ENCODE measurements around the gene PRMT7.

Gene PRMT7

GRCh38 chr16:68366062-68366461 lies 55.2 kb downstream of the PRMT7 start:
- Histone ChIP-seq H3K79me1 (ENCODE audit: low read length) (no peaks in the 10 kb centered on the region), H3K9ac (ENCODE audit: low read length) (no peak overlapping the region), H2BK120ac (ENCODE audit: insufficient read depth, low read length, poor library complexity) (no peak overlapping the region), H3K18ac (ENCODE audit: low read length) (no peak overlapping the region), H4K12ac (ENCODE audit: low read depth, low read length) (no peak overlapping the region), H3K14ac (ENCODE audit: low read length) (no peak overlapping the region), H3K4me1 (ENCODE audit: control insufficient read depth in 1 of 2, insufficient read depth in 2 of 2, low read length in 2 of 2) (peaks cover 6 to 7% of the 10 kb centered on the region in 2 experiments), H3K9me3 (ENCODE audit: insufficient read depth, low read depth, low read length) (peaks cover 2% of the 10 kb centered on the region), H3K79me2 (ENCODE audit: control insufficient read depth, insufficient read depth, low read length, poor library complexity) (no peaks in the 10 kb centered on the region), H3K4me3 (ENCODE audit: low read depth, low read length) (no peak overlapping the region), H2AK5ac (ENCODE audit: low read length) (no peak overlapping the region), H4K91ac (ENCODE audit: low read depth, low read length) (no peak overlapping the region), H2BK12ac (ENCODE audit: low read length) (no peak overlapping the region), H3K27ac (ENCODE audit: low read depth, low read length) (no peak overlapping the region), H2BK5ac (ENCODE audit: low read depth, low read length, poor library complexity) (no peak overlapping the region), H3K4ac (ENCODE audit: low read depth, low read length) (no peak overlapping the region), H3K4me2 (ENCODE audit: low read length) (no peak overlapping the region), H3K23ac (ENCODE audit: low read length) (no peak overlapping the region), H3K27me3 (ENCODE audit: insufficient read depth, low read length) (no peaks in the 10 kb centered on the region), H3K36me3 (ENCODE audit: control insufficient read depth in 1 of 2, insufficient read depth in 2 of 2, low read length in 2 of 2) (no peaks in the 10 kb centered on the region), H4K8ac (ENCODE audit: low read depth, low read length) (no peak overlapping the region), H2AFZ (ENCODE audit: insufficient read depth, low read length, poor library complexity) (no peak overlapping the region)
- DNase-seq = no peak
- WGBS (ENCODE audit: extremely low coverage, insufficient coverage, insufficient read length) = no CpG with 5 or more reads among the region's 8 CpGs

GRCh38 chr16:68367030-68367429 lies 56.2 kb downstream of the PRMT7 start:
- no peak overlapping the region for H3K23ac ChIP-seq (ENCODE audit: low read length)
- peaks cover 6 to 7% of the 10 kb centered on the region in 2 experiments for H3K4me1 ChIP-seq (ENCODE audit: control insufficient read depth in 1 of 2, insufficient read depth in 2 of 2, low read length in 2 of 2)
- no peak overlapping the region for H4K8ac ChIP-seq (ENCODE audit: low read depth, low read length)
- H3K14ac ChIP-seq (ENCODE audit: low read length) = no peak overlapping the region
- H2BK5ac ChIP-seq (ENCODE audit: low read depth, low read length, poor library complexity) = no peak overlapping the region
- H3K27ac ChIP-seq (ENCODE audit: low read depth, low read length) = no peak overlapping the region
- no peak overlapping the region for H3K9ac ChIP-seq (ENCODE audit: low read length)
- peaks cover 2% of the 10 kb centered on the region for H3K9me3 ChIP-seq (ENCODE audit: insufficient read depth, low read depth, low read length)
- H3K27me3 ChIP-seq (ENCODE audit: insufficient read depth, low read length) = no peaks in the 10 kb centered on the region
- no peak overlapping the region for H2BK12ac ChIP-seq (ENCODE audit: low read length)
- H2AFZ ChIP-seq (ENCODE audit: insufficient read depth, low read length, poor library complexity) = no peak overlapping the region
- no peak overlapping the region for H2AK5ac ChIP-seq (ENCODE audit: low read length)
- H4K91ac ChIP-seq (ENCODE audit: low read depth, low read length) = no peak overlapping the region
- no peaks in the 10 kb centered on the region for H3K36me3 ChIP-seq (ENCODE audit: control insufficient read depth in 1 of 2, insufficient read depth in 2 of 2, low read length in 2 of 2)
- no peak overlapping the region for H4K12ac ChIP-seq (ENCODE audit: low read depth, low read length)
- no peak overlapping the region for H2BK120ac ChIP-seq (ENCODE audit: insufficient read depth, low read length, poor library complexity)
- no peaks in the 10 kb centered on the region for H3K79me2 ChIP-seq (ENCODE audit: control insufficient read depth, insufficient read depth, low read length, poor library complexity)
- no peak overlapping the region for H3K4ac ChIP-seq (ENCODE audit: low read depth, low read length)
- H3K18ac ChIP-seq (ENCODE audit: low read length) = no peak overlapping the region
- H3K4me3 ChIP-seq (ENCODE audit: low read depth, low read length) = no peak overlapping the region
- no CpG with 5 or more reads among the region's 13 CpGs for WGBS (ENCODE audit: extremely low coverage, insufficient coverage, insufficient read length)
- DNase-seq = peak in 1 of 2 donors; percentile 56
- H3K4me2 ChIP-seq (ENCODE audit: low read length) = no peak overlapping the region
- H3K79me1 ChIP-seq (ENCODE audit: low read length) = no peaks in the 10 kb centered on the region

- Histone ChIP-seq H2BK12ac (ENCODE audit: low read length) (no peak overlapping the region), H2AFZ (ENCODE audit: insufficient read depth, low read length, poor library complexity) (no peak overlapping the region), H4K12ac (ENCODE audit: low read depth, low read length) (no peak overlapping the region), H3K23ac (ENCODE audit: low read length) (no peak overlapping the region), H2BK5ac (ENCODE audit: low read depth, low read length, poor library complexity) (no peak overlapping the region), H2AK5ac (ENCODE audit: low read length) (no peak overlapping the region), H3K27me3 (ENCODE audit: insufficient read depth, low read length) (no peaks in the 10 kb centered on the region), H3K9ac (ENCODE audit: low read length) (no peak overlapping the region), H3K18ac (ENCODE audit: low read length) (no peak overlapping the region), H3K4me2 (ENCODE audit: low read length) (no peak overlapping the region), H3K36me3 (ENCODE audit: control insufficient read depth in 1 of 2, insufficient read depth in 2 of 2, low read length in 2 of 2) (no peaks in the 10 kb centered on the region), H4K91ac (ENCODE audit: low read depth, low read length) (no peak overlapping the region), H3K4me3 (ENCODE audit: low read depth, low read length) (no peak overlapping the region), H3K14ac (ENCODE audit: low read length) (no peak overlapping the region), H3K79me1 (ENCODE audit: low read length) (no peaks in the 10 kb centered on the region), H2BK120ac (ENCODE audit: insufficient read depth, low read length, poor library complexity) (no peak overlapping the region), H3K4ac (ENCODE audit: low read depth, low read length) (no peak overlapping the region), H4K8ac (ENCODE audit: low read depth, low read length) (no peak overlapping the region), H3K4me1 (ENCODE audit: control insufficient read depth in 1 of 2, insufficient read depth in 2 of 2, low read length in 2 of 2) (peaks cover 6 to 7% of the 10 kb centered on the region in 2 experiments), H3K79me2 (ENCODE audit: control insufficient read depth, insufficient read depth, low read length, poor library complexity) (no peaks in the 10 kb centered on the region), H3K9me3 (ENCODE audit: insufficient read depth, low read depth, low read length) (peaks cover 2% of the 10 kb centered on the region), H3K27ac (ENCODE audit: low read depth, low read length) (no peak overlapping the region)
- no CpG with 5 or more reads among the region's 20 CpGs for WGBS (ENCODE audit: extremely low coverage, insufficient coverage, insufficient read length)
- no peak for DNase-seq
Observed at GRCh38 chr16:68367440-68367839, 56.6 kb downstream of the PRMT7 start.

- H4K8ac ChIP-seq (ENCODE audit: low read depth, low read length) = no peak overlapping the region
- no peaks in the 10 kb centered on the region for H3K27me3 ChIP-seq (ENCODE audit: insufficient read depth, low read length)
- H3K18ac ChIP-seq (ENCODE audit: low read length) = no peak overlapping the region
- H3K23ac ChIP-seq (ENCODE audit: low read length) = no peak overlapping the region
- H3K9ac ChIP-seq (ENCODE audit: low read length) = no peak overlapping the region
- H2BK12ac ChIP-seq (ENCODE audit: low read length) = no peak overlapping the region
- DNase-seq = no peak
- H3K27ac ChIP-seq (ENCODE audit: low read depth, low read length) = no peak overlapping the region
- no peak overlapping the region for H2BK120ac ChIP-seq (ENCODE audit: insufficient read depth, low read length, poor library complexity)
- no CpG with 5 or more reads among the region's 14 CpGs for WGBS (ENCODE audit: extremely low coverage, insufficient coverage, insufficient read length)
- H3K4ac ChIP-seq (ENCODE audit: low read depth, low read length) = no peak overlapping the region
- H2AFZ ChIP-seq (ENCODE audit: insufficient read depth, low read length, poor library complexity) = no peak overlapping the region
- peaks cover 2% of the 10 kb centered on the region for H3K9me3 ChIP-seq (ENCODE audit: insufficient read depth, low read depth, low read length)
- H2AK5ac ChIP-seq (ENCODE audit: low read length) = no peak overlapping the region
- no peak overlapping the region for H2BK5ac ChIP-seq (ENCODE audit: low read depth, low read length, poor library complexity)
- peaks cover 6 to 7% of the 10 kb centered on the region in 2 experiments for H3K4me1 ChIP-seq (ENCODE audit: control insufficient read depth in 1 of 2, insufficient read depth in 2 of 2, low read length in 2 of 2)
- H3K4me2 ChIP-seq (ENCODE audit: low read length) = no peak overlapping the region
- H3K36me3 ChIP-seq (ENCODE audit: control insufficient read depth in 1 of 2, insufficient read depth in 2 of 2, low read length in 2 of 2) = no peaks in the 10 kb centered on the region
- no peaks in the 10 kb centered on the region for H3K79me1 ChIP-seq (ENCODE audit: low read length)
- H4K91ac ChIP-seq (ENCODE audit: low read depth, low read length) = no peak overlapping the region
- no peak overlapping the region for H4K12ac ChIP-seq (ENCODE audit: low read depth, low read length)
- H3K79me2 ChIP-seq (ENCODE audit: control insufficient read depth, insufficient read depth, low read length, poor library complexity) = no peaks in the 10 kb centered on the region
- no peak overlapping the region for H3K4me3 ChIP-seq (ENCODE audit: low read depth, low read length)
- H3K14ac ChIP-seq (ENCODE audit: low read length) = no peak overlapping the region
Observed at GRCh38 chr16:68367891-68368290, 57.1 kb downstream of the PRMT7 start.
